Epithelial cell of proximal tubule (primary cell): ENCODE data around the gene DTX3L. TPM values are rescaled to one million over a fixed set of nuclear protein-coding genes. Genes with fewer than 3 reads are reported as not detected.

Source experiments
- DNase-seq: peaks from one replicate; pipeline ENCODE4 v3.0.0-alpha.2; 2011; ENCODE audit warnings: low read depth
- H3K4me3 ChIP-seq: 2 replicates; pipeline ENCODE4 v1.5.1; 2011; ENCODE audit warnings: low read depth, mild to moderate bottlenecking, low read length
- CTCF ChIP-seq: conservative IDR thresholded peaks from 2 replicates; pipeline ENCODE4 v1.5.1; 2012; ENCODE audit warnings: low read depth, mild to moderate bottlenecking, low read length
- total RNA-seq: library from RNA; depleted of rRNA; stranded (reverse); fragments of >200 nt; gene quantifications from 2 replicates; pipeline ENCODE4 v1.2.3, GENCODE V29; 2015

DTX3L gene
- total RNA-seq, 1 donor from 2014 or later = 23.9 TPM

- DNase-seq = no peak
- TF ChIP-seq CTCF = no peak
- no peak overlapping the region for H3K4me3 ChIP-seq
These were observed 18.0 kb upstream of the DTX3L start for GRCh38 chr3:122546151-122546550.

- no peak for TF ChIP-seq CTCF
These were observed 16.1 kb upstream of the DTX3L start for GRCh38 chr3:122548076-122548475.

GRCh38 chr3:122548619-122549018 is 15.5 kb upstream of the DTX3L start:
- no peak overlapping the region for H3K4me3 ChIP-seq
- TF ChIP-seq CTCF = no peak
- DNase-seq = no peak

More at GRCh38 chr3:122548076-122548475, 16.1 kb upstream of the DTX3L start:
- no peak for DNase-seq
- H3K4me3 ChIP-seq = no peak overlapping the region

GRCh38 chr3:122553171-122553570 is 11.0 kb upstream of the DTX3L start:
- DNase-seq = no peak
- TF ChIP-seq CTCF = no peak

GRCh38 chr3:122555275-122556071 is 8.7 kb upstream of the DTX3L start:
- no peak for TF ChIP-seq CTCF
- H3K4me3 ChIP-seq = no peak overlapping the region
- DNase-seq = no peak

More at GRCh38 chr3:122553171-122553570, 11.0 kb upstream of the DTX3L start:
- no peak overlapping the region for H3K4me3 ChIP-seq

- TF ChIP-seq CTCF = no peak
- H3K4me3 ChIP-seq = no peak overlapping the region
- no peak for DNase-seq
These were observed 6.8 kb upstream of the DTX3L start for GRCh38 chr3:122557356-122557755.

GRCh38 chr3:122558605-122559004 is 5.5 kb upstream of the DTX3L start:
- no peak overlapping the region for H3K4me3 ChIP-seq
- DNase-seq = no peak
- no peak for TF ChIP-seq CTCF
